BE2C (cell line): ENCODE measurements around the gene IRAK3.
"Not testable (repeated sequence)": the region's sequence is repeated elsewhere in the genome, so short reads cannot be mapped to it uniquely, and the experiment has no call there.

ENCODE experiments used
- DNase-seq: peaks from one replicate; pipeline ENCODE4 v3.0.0-alpha.2; 2020
- H3K27me3 ChIP-seq: fragments of 250-450 bp; sonication (Bioruptor Pico); 2 replicates; pipeline ENCODE4 v1.5.1; 2020; ENCODE audit warnings: mild to moderate bottlenecking
- H3K36me3 ChIP-seq: fragments of 250-450 bp; sonication (Bioruptor Pico); 2 replicates; pipeline ENCODE4 v1.5.1; 2020; ENCODE audit warnings: mild to moderate bottlenecking
- H3K4me1 ChIP-seq: fragments of 250-450 bp; sonication (Bioruptor Pico); 2 replicates; pipeline ENCODE4 v1.5.1; 2020
- H3K4me3 ChIP-seq: 2 replicates; pipeline ENCODE4 v1.5.1; 2011; ENCODE audit warnings: low read depth, low read length
- H3K9me3 ChIP-seq: fragments of 250-450 bp; sonication (Bioruptor Pico); 2 replicates; pipeline ENCODE4 v1.5.1; 2020
- TF ChIP-seq, protein P1 (sequence below): IDR thresholded peaks from 2 replicates; pipeline ENCODE4 v1.5.1; 2012; ENCODE audit warnings: mild to moderate bottlenecking, low read depth, low read length

The IRAK3 gene

DNA sequence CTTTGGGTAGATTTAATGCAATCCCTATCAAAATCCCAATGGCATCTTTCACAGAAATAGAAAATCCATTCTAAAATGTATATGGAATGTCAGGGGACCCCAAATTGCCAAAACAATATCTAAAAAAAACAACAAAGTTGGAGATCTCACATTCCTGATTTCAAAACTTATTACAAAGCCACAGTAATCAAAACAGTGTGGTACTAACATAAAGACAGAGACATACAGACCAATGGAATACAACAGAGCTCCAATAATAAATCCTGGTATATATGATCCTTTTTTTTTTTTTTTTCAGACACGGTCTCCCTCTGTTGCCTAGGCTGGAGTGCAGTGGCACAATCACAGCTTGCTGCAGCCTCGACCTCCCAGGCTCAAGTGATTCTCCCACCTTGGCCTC, 23.9 kb upstream of the IRAK3 start:
- Histone ChIP-seq H3K36me3 (no peaks in the 10 kb centered on the region), H3K4me3 (no peak overlapping the region)
- no peak for DNase-seq

DNA sequence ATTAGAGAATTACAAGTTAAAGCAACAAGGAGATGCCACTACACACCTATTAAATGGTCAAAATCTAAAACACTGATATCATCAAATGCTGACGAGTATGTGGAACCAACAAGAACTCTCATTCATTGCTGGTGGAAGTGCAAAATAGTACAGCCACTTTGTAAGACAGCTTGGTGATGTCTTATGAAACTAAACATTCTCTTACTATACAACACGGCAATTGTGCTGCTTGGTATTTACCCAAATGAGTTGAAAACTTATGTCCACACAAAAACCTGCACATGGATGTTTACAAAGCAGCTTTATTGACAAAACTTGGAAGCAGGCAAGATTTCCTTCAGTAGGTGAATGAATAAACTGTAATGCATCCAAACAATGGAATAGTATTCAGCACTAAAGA, 22.5 kb upstream of the IRAK3 start:
- DNase-seq: no peak
- no peaks in the 10 kb centered on the region for H3K9me3 ChIP-seq
- no peaks in the 10 kb centered on the region; the same call in 1 of the 2 replicates for H3K4me1 ChIP-seq
- no peaks in the 10 kb centered on the region for H3K27me3 ChIP-seq
- TF ChIP-seq, protein P1, sequence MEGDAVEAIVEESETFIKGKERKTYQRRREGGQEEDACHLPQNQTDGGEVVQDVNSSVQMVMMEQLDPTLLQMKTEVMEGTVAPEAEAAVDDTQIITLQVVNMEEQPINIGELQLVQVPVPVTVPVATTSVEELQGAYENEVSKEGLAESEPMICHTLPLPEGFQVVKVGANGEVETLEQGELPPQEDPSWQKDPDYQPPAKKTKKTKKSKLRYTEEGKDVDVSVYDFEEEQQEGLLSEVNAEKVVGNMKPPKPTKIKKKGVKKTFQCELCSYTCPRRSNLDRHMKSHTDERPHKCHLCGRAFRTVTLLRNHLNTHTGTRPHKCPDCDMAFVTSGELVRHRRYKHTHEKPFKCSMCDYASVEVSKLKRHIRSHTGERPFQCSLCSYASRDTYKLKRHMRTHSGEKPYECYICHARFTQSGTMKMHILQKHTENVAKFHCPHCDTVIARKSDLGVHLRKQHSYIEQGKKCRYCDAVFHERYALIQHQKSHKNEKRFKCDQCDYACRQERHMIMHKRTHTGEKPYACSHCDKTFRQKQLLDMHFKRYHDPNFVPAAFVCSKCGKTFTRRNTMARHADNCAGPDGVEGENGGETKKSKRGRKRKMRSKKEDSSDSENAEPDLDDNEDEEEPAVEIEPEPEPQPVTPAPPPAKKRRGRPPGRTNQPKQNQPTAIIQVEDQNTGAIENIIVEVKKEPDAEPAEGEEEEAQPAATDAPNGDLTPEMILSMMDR: no peak
- H3K36me3 ChIP-seq: no peaks in the 10 kb centered on the region
- no peak overlapping the region for H3K4me3 ChIP-seq

More for the DNA sequence above, 23.9 kb upstream of the IRAK3 start:
- Histone ChIP-seq H3K27me3 (no peaks in the 10 kb centered on the region), H3K4me1 (no peaks in the 10 kb centered on the region; the same call in 1 of the 2 replicates), H3K9me3 (no peaks in the 10 kb centered on the region)
- TF ChIP-seq, protein P1: no peak

DNA sequence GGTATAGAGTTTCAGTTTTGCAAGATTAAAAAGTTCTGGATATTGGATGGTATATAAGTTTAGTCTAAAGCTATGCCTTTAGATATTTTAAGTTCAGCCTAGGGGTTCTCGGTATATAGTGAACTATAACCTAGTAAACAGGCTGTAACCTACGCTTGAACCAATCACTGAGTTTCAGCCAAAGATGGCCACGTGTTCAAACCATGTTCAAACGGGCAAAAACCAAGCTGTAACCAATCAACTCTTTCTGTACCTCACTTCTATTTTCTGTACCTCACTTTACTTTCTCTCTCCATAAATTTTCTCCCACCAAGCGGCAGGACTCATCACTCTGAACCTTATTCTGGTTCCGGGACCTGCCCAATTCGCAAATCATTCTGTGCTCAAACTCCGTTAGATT, 20.6 kb upstream of the IRAK3 start:
- Histone ChIP-seq H3K36me3 (no peaks in the 10 kb centered on the region), H3K27me3 (no peaks in the 10 kb centered on the region), H3K4me3 (no peak overlapping the region), H3K4me1 (no peaks in the 10 kb centered on the region), H3K9me3 (no peaks in the 10 kb centered on the region)
- TF ChIP-seq, protein P1: no peak
- no peak for DNase-seq

DNA sequence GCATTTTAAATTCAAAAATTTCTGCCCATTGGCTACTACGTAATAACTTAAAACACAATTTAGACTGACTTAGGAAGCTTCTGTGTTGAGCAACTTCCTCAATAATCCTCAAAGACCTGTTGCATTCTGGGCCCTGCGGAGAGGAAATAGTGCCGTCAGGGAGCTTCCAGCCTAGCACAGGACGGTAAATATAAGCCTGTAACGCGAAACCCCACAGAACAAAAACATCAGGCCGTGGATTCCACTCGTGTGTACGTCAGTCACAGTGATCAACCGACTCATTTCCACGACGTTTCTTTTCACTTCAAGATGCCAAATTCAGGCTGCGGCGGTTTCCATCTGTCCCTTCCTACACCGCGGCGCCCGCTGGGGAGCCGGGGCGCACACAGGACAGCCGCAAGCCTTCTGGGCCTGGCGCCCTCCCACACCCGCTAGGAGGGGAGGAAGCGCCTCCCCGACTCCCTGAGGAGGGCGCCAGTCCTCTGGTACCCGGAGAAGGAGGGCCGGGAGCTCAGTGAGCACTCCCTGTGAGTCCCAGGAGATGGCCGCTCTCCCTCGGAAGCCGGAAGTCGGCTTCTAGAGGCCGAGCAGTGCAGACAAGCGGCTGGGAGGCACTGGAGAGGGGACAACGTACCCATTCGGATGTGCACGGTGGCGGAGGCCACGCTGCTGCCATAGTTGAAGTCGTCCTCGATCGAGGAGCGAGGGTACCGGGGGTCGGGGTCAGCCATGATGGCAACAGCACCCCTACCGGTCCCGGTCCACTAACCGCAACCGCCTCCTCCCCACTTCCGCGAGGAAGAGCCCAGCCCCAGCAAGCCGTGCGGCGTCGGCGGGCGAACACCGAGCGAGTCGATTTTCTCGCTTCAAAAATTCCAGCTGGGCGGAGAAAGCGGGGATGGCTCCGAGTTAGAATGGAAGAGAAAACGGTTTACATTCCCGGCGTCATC, 19.5 kb upstream of the IRAK3 start, which contains the start of gene TMBIM4:
Gene TMBIM4 (minus strand): TSS at position 776 of the 950 bp plus-strand sequence. CDS start 45 bp downstream, at position 731.
- TF ChIP-seq, protein P1: peak; percentile 50
- Histone ChIP-seq H3K4me1 (no peaks in the 10 kb centered on the region), H3K36me3 (no peaks in the 10 kb centered on the region), H3K27me3 (no peaks in the 10 kb centered on the region), H3K4me3 (peak within 1 kb of the TSS; percentile 64), H3K9me3 (no peaks in the 10 kb centered on the region)
- peak; percentile 93 for DNase-seq

DNA sequence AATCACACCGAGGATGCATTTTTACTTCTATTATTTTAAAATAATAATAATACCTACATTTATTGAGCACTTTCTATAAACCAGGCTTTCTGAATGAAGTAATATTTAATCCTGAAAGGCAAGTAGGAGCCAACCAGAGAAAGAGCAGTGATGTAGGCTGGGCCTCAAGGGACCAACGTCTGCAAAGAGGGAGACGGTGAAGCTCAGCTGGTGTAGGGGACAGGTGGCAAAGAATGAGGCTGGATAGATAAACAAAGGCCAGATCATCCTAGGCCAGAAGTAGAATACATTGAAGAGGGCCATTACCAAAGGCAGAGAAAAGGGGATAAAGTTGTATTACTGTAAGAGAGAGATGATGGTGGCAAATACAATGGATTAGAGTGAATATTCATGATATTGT, 18.4 kb upstream of the IRAK3 start:
- TF ChIP-seq, protein P1: no peak
- Histone ChIP-seq H3K36me3 (no peaks in the 10 kb centered on the region), H3K4me1 (no peaks in the 10 kb centered on the region), H3K27me3 (no peaks in the 10 kb centered on the region), H3K4me3 (peak overlapping the region; percentile 64), H3K9me3 (no peaks in the 10 kb centered on the region)
- no peak for DNase-seq

DNA sequence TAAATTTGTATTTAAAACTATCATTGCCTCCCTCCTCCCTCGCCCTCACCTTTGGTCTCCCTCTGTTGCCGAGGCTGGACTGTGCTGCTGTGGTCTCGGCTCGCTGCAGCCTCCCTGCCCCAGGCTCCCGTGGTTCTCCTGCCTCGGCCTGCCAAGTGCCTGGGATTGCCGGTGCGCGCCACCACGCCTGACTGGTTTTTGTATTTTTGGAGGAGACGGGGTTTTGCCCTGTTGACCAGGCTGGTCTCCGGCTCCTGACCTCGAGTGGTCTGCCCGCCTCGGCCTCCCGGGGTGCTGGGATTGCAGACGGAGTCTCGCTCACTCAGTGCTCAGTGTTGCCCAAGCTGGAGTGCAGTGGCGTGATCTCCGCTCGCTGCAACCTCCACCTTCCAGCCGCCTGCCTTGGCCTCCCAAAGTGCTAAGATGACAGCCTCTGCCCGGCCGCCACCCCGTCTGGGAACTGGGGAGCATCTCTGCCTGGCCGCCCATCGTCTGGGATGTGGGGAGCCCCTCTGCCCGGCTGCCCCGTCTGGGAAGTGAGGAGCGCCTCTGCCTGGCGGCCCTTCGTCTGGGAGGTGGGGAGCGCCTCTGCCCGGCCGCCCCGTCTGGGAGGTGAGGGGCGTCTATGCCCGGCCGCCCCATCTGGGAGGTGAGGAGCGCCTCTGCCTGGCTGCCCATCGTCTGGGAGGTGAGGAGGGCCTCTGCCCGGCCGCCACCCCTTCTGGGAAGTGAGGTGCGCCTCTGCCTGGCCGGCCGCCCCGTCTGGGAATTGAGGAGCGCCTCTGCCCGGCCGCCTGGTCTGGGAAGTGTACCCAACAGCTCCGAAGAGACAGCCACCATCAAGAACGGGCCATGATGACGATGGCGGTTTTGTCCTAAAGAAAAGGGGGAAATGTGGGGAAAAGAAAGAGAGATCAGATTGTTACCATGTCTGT, 14.4 kb upstream of the IRAK3 start:
- not testable (repeated sequence) for DNase-seq, H3K9me3 ChIP-seq, H3K27me3 ChIP-seq

More for the DNA sequence above, 14.4 kb upstream of the IRAK3 start:
- H3K4me3 ChIP-seq, H3K36me3 ChIP-seq, H3K4me1 ChIP-seq: not testable (repeated sequence)
